HG02840 (cell line): ENCODE results near the gene TMEM145.

Experiments used
- ATAC-seq: cut with Tn5 transposase; IDR thresholded peaks from one replicate; pipeline ENCODE4 v1.9.1; 2021; ENCODE audit warnings: mild to moderate bottlenecking, moderate library complexity, moderate number of reproducible peaks; ENCODE audit not compliant: unreplicated experiment, low FRiP score

The TMEM145 gene

GRCh38 chr19:42355896-42356295, 42.8 kb downstream of the TMEM145 start:
- no peak for ATAC-seq

DNA sequence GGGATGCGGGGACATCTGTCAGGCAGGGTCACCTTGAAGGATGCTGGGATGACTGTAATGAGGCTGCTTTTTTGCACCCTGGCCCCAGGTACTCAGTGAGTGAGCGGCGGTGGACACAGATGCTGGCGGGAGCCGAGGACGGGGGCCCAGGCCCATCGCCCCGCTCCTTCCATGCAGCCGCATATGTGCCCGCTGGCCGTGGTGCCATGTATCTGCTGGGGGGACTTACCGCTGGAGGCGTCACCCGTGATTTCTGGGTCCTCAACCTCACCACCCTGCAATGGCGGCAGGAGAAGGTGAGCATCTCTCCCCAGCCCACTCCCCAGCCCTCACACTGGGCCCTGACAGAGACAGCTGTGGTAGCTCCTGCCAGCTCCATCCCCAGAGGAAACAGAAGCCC, 43.6 kb downstream of the TMEM145 start:
- ATAC-seq = no peak

DNA sequence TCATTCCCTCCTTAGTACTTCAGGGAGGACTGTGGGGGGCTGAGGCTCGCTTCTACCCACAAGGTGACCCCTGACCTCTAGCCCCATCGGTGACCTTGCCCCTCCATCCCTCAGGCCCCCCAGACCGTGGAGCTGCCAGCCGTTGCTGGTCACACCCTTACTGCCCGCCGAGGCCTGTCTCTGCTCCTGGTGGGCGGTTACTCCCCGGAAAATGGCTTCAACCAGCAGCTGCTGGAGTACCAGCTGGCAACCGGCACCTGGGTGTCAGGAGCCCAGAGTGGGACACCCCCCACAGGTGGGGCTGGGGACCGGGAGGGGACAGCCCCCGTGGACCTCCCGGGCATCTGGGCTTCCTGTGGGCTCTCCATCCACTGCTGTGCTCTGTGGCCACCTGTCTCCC, 44.2 kb downstream of the TMEM145 start:
- ATAC-seq = no peak

DNA sequence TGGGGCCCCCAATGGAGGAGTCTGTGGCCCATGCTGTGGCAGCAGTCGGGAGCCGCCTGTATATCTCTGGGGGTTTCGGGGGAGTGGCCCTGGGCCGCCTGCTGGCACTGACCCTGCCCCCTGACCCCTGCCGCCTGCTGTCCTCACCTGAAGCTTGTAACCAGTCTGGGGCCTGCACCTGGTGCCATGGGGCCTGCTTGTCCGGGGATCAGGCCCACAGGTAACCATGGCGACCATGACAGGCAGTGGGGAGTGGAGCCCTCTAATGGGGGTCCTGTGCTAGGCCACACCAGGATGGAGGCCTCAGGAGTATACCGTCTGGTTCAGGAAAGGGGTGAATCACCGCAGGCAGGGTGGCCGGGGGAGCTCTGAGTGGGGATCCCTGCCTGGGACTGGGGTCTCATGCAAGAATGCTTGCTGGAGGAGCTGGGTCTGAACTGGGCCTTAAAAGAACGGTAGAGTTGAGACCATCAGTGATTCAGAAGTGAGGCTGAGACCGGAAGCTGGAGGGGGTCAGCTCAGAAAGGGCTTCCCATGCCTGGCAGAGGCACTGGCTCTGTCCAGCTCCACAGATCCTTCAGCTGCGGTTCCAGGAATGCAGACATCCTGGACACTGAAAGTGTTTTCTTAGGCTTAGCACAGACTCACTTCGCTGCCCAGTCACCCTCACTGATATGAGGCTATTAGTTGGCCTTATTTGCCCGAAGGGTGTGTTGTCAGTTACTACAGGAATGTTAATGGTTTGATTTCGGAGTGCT, 47.9 kb downstream of the TMEM145 start:
- no peak for ATAC-seq

DNA sequence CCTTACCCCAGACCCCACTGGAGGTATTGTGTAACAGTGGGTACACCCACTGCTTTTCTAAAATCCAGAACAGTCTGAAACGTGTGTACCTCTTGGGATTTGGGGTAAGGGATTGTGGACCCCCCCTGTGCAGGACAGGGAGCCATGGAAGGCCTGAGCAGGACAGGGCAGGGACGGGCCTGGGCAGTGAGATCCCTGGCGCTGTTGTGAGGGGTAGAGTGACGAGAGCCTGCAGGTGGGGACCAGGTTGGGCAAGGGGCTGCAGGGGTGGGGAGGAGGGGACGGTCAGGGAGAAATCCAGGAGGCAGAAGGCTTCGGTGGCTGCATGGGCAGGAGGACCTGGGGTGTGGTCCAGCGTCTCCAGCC, 48.4 kb downstream of the TMEM145 start:
- ATAC-seq = no peak

DNA sequence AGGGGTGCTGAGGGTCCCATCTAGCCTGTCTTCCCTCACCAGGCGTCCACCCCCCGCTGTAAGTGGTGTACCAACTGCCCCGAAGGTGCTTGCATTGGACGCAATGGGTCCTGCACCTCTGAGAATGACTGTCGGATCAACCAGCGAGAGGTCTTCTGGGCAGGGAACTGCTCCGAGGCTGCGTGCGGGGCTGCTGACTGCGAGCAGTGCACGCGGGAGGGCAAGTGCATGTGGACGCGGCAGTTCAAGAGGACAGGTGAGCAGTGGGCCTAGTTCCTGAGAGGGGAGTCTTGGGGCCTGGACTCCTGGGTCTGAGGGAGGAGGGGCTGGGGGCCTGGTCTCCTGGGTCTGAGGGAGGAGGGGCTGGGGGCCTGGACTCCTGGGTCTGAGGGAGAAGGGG, 49.2 kb downstream of the TMEM145 start:
- ATAC-seq = no peak

DNA sequence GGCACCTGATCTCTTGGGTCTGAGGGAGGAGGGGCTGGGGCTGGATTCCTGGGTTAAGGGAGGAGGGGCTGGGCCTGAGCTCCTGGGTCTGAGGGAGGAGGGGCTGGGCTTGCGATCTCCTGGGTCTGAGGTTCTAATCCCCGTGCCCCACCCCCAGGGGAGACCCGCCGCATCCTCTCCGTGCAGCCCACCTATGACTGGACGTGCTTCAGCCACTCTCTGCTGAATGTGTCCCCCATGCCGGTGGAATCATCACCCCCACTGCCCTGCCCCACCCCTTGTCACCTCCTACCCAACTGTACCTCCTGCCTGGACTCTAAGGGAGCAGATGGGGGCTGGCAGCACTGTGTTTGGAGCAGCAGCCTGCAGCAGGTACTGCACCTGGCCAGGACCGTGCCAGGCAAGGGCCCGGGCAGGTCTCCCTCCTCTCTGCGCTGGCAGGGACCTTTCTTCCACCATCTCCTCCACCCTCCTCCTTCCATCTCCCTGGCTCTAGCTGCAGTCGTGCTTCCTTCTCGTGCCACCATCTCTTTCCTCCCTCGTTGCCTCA, 49.9 kb downstream of the TMEM145 start:
- no peak for ATAC-seq

DNA sequence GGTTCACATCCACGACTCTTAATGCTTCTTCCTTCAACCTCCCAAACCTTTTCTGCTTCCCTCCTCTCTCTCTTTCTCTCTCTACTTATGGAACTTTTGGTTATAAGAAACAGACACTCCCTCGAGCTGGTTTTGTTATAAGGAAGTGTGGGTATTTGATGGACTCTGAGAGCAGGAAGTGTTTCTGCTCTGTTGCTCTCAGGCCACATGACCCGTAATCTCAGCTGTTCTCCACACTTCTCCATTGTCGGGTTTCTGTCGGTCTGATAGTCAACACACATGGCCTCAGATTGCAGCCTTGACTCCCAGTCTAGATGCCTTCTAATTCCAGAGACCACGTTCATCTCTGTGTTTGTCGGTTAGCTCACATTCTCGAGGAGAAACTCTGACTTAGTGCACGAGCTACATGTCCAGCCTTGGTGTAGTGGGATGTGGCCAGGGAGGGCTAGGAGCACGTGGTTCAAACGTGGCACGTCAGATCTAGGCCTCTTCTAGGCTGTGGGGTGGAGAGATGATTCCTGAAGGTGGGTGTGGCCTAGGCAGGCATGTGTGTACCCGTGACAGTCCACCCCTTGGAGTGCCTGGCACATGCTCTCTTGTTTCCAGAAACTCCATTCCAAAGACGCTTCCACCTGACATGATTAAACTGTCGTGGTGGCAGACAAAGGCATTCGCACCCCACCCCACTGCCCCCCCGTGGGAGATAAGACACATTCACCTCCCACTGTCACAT, 50.7 kb downstream of the TMEM145 start:
- no peak for ATAC-seq

DNA sequence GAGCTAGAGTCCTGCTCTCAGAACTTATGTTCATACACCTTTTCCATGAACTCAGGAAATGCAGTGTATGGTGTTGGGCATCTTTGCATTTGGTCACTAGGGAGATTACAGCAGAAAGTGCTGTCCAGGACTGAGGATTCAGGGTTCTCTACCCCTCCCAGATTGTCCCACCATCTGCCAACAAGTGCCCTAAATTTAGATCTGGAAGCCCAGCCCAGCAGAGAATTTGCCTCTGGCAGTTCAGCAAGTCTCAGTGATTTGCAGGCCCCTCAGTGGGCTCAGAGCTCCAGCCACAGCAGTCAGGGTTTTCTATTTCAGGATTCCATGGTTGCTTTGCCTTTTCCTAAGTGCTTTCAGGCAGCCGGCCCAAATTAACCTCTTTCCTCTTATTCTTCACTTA, 53.6 kb downstream of the TMEM145 start:
- no peak for ATAC-seq

- no peak for ATAC-seq
These were observed 54.8 kb downstream of the TMEM145 start for GRCh38 chr19:42367929-42368328.

DNA sequence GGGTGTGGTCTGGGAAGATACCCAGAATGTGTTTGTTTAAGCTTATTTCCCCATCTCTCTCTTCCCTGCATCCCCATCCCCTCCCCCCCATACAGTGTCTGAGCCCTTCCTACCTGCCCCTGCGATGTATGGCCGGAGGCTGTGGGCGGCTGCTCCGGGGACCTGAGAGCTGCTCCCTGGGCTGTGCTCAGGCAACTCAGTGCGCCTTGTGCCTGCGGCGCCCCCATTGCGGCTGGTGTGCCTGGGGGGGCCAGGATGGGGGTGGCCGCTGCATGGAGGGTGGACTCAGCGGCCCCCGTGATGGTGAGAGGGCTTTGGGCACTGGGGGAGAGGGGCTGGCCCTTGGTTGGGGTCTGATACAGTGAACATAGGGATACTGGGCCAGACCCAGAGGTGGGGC, 55.3 kb downstream of the TMEM145 start:
- no peak for ATAC-seq

- no peak for ATAC-seq
These were observed 55.7 kb downstream of the TMEM145 start for GRCh38 chr19:42368765-42369164.

- ATAC-seq = no peak
These were observed 56.4 kb downstream of the TMEM145 start for GRCh38 chr19:42369433-42370067.

GRCh38 chr19:42370068-42370520, 57.0 kb downstream of the TMEM145 start:
- ATAC-seq = no peak

DNA sequence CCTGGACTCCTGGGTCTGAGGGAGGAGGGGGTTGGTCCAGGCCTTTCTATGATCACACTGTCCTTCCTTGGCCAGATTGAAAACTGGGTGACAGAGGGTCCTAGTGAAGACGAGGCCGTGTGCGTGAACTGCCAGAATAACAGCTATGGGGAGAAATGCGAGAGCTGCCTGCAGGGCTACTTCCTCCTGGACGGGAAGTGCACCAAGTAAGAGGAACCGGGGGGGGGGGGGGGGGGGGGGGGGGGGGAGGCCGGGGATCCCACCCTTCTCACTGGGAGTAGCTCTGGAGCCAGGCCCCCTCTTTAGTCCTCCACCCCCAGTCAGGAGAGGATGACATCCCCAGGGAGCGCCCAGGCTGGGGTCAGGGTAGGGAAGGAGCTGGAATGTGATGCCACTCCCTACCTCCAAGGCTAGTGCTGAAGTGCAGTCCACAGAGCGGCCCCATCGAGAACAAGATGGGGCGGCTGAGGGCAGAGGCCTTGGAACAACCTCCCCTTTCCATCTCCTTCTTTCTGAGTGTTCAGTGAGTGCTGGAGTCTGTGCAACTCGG, 57.6 kb downstream of the TMEM145 start:
- no peak for ATAC-seq
